PFSK-1 (cell line): Measurements from ENCODE around the gene GUCY1B1.

Experiments used
- FOXP2 ChIP-seq: optimal IDR thresholded peaks from 2 replicates; pipeline ENCODE3; 2011; ENCODE audit warnings: borderline replicate concordance, control low read depth, inconsistent platforms; ENCODE audit not compliant: insufficient read depth; ENCODE audit errors: extremely low read length, extremely low read depth
- POLR2AphosphoS5 ChIP-seq: IDR thresholded peaks from 2 replicates; pipeline ENCODE4 v1.6.1; 2012; ENCODE audit warnings: low read depth, mild to moderate bottlenecking, control low read depth, low read length, moderate library complexity
- SIN3A ChIP-seq: IDR thresholded peaks from 2 replicates; pipeline ENCODE4 v1.6.1; 2012; ENCODE audit warnings: mild to moderate bottlenecking, low read length, moderate library complexity, borderline replicate concordance; ENCODE audit not compliant: insufficient read depth
- TAF1 ChIP-seq: IDR thresholded peaks from 2 replicates; pipeline ENCODE4 v1.6.1; 2012; ENCODE audit warnings: low read length, control low read depth, borderline replicate concordance; ENCODE audit not compliant: insufficient read depth
- TF ChIP-seq, protein P1 (sequence below), 2 experiments: IDR thresholded peaks; 2 replicates each; pipeline versions ENCODE4 v1.6.1 to v1.8.0; 2011 to 2012; ENCODE audit warnings: low read depth in 2 of 2, low read length in 2 of 2, control low read depth in 1 of 2, inconsistent platforms in 1 of 2, mild to moderate bottlenecking in 1 of 2, moderate library complexity in 1 of 2; ENCODE audit not compliant: insufficient read depth in 1 of 2

Gene GUCY1B1

GRCh38 chr4:155763551-155763950 is 4.7 kb downstream of the GUCY1B1 start:
- TF ChIP-seq, protein P1, sequence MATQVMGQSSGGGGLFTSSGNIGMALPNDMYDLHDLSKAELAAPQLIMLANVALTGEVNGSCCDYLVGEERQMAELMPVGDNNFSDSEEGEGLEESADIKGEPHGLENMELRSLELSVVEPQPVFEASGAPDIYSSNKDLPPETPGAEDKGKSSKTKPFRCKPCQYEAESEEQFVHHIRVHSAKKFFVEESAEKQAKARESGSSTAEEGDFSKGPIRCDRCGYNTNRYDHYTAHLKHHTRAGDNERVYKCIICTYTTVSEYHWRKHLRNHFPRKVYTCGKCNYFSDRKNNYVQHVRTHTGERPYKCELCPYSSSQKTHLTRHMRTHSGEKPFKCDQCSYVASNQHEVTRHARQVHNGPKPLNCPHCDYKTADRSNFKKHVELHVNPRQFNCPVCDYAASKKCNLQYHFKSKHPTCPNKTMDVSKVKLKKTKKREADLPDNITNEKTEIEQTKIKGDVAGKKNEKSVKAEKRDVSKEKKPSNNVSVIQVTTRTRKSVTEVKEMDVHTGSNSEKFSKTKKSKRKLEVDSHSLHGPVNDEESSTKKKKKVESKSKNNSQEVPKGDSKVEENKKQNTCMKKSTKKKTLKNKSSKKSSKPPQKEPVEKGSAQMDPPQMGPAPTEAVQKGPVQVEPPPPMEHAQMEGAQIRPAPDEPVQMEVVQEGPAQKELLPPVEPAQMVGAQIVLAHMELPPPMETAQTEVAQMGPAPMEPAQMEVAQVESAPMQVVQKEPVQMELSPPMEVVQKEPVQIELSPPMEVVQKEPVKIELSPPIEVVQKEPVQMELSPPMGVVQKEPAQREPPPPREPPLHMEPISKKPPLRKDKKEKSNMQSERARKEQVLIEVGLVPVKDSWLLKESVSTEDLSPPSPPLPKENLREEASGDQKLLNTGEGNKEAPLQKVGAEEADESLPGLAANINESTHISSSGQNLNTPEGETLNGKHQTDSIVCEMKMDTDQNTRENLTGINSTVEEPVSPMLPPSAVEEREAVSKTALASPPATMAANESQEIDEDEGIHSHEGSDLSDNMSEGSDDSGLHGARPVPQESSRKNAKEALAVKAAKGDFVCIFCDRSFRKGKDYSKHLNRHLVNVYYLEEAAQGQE (IDR thresholded peaks at IDR 0.05; ENCODE audit: insufficient read depth in 1 of 2, low read depth in 2 of 2, low read length in 2 of 2) = no peak
- TF ChIP-seq POLR2AphosphoS5 (no peak), FOXP2 (no peak), TAF1 (no peak), SIN3A (no peak)

DNA sequence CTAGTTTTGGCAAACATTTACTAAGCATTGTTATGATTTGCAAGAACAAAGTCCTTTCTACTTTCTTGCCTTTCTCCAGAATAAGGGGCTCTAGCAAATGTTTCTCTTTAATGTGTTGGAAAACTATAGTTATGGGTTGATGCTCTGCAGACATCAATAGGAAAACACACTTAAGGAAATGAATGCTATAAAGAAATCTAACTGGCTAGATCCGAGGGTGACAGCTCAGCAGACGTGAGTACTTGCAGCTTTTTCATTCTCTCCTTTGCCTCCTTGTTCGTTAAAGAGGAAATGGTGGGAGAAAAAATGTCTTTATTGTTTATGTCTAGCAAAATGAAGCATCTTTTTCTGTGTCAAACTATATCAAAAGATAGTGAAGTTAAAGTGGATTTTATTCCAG is 6.3 kb downstream of the GUCY1B1 start:
- no peak for TF ChIP-seq POLR2AphosphoS5
- TF ChIP-seq FOXP2 = no peak
- no peak for TF ChIP-seq SIN3A
- TF ChIP-seq, protein P1 (IDR thresholded peaks at IDR 0.05; ENCODE audit: insufficient read depth in 1 of 2, low read depth in 2 of 2, low read length in 2 of 2) = no peak
- TF ChIP-seq TAF1 = no peak

GRCh38 chr4:155766622-155767021 is 7.8 kb downstream of the GUCY1B1 start:
- TF ChIP-seq, protein P1 (IDR thresholded peaks at IDR 0.05; ENCODE audit: insufficient read depth in 1 of 2, low read depth in 2 of 2, low read length in 2 of 2) = no peak
- TF ChIP-seq SIN3A (no peak), FOXP2 (no peak)

DNA sequence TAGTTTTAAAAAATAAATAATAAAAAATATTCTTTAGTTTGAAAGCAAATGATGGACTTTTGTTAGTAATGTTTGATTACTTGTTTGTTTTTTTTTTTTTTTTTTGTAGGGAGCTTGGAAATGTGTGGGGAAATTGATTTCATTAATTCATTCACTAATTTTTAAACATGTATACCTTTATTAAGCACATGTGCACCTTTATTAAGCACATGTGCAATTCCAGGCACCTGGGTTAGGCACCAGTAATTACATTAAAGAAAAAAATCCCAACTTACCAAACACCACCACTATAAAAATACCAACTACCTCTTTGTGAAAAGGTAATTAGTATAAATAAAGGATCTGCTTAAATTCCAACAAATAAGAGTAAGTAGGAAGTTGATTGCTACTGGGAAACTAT is 9.5 kb downstream of the GUCY1B1 start:
- TF ChIP-seq FOXP2 (no peak), POLR2AphosphoS5 (no peak), SIN3A (no peak), TAF1 (no peak)
- TF ChIP-seq, protein P1 (IDR thresholded peaks at IDR 0.05; ENCODE audit: insufficient read depth in 1 of 2, low read depth in 2 of 2, low read length in 2 of 2) = no peak

DNA sequence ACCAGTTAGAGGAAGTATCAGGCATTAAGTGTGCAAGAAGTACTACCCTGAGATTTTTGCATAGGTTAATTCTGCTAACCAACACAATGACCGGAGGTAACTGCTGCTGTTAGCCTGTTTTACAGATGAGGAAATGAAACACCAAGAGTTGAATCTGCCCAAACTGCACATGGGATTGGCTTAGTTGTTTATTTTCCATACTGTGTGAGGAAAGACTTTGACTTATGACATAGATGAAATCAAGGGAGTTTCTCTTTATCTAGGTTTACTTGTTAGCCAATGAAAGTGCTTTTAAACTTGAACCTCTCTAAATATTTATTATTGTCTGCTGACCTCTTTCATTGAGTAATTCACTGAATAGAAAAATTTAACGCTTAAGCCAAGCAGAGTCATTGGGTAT is 10.3 kb downstream of the GUCY1B1 start:
- TF ChIP-seq FOXP2 (no peak), POLR2AphosphoS5 (no peak), TAF1 (no peak), SIN3A (no peak)
- TF ChIP-seq, protein P1 (IDR thresholded peaks at IDR 0.05; ENCODE audit: insufficient read depth in 1 of 2, low read depth in 2 of 2, low read length in 2 of 2) = no peak
